Natural killer cell (primary cell): Measurements from ENCODE around the gene KIAA0753. TPM values are rescaled to one million over a fixed set of nuclear protein-coding genes. Genes with fewer than 3 reads are reported as not detected.

Experiments
- ATAC-seq, 3 donors: fragments of 150-1000 bp in 2 of 3; fragments of 200-7000 bp in 1 of 3; cut with Tn5 transposase; 1 replicate in 1 of 3; 2 replicates in 2 of 3; pipeline ENCODE4 v1.10.0; 2021; ENCODE audit warnings: mild to moderate bottlenecking in 2 of 3, moderate library complexity in 2 of 3
- DNase-seq, 2 donors: peaks; one replicate each; pipeline versions ENCODE4 v3.0.0 to v3.0.0-alpha.2; 2013 to 2021; ENCODE audit warnings: mixed read lengths in 1 of 2
- H3K27ac ChIP-seq: one replicate; pipeline ENCODE4 v1.5.1; 2013; ENCODE audit warnings: mild to moderate bottlenecking, low read length
- H3K27me3 ChIP-seq: one replicate; pipeline ENCODE4 v1.6.1; 2013; ENCODE audit warnings: low read length; ENCODE audit not compliant: control insufficient read depth, insufficient read depth
- H3K36me3 ChIP-seq: one replicate; pipeline ENCODE4 v1.6.1; 2013; ENCODE audit warnings: low read length; ENCODE audit not compliant: control insufficient read depth, insufficient read depth
- H3K4me1 ChIP-seq: one replicate; pipeline ENCODE4 v1.6.1; 2013; ENCODE audit warnings: low read length; ENCODE audit not compliant: control insufficient read depth, insufficient read depth
- H3K4me3 ChIP-seq: one replicate; pipeline ENCODE4 v1.5.1; 2013; ENCODE audit warnings: low read length
- H3K9me3 ChIP-seq: one replicate; pipeline ENCODE4 v1.6.1; 2013; ENCODE audit warnings: low read length; ENCODE audit not compliant: control insufficient read depth, insufficient read depth
- H3K27ac Mint-ChIP-seq, 2 donors: one replicate each; pipeline ENCODE4 v1.8.0; 2022; ENCODE audit warnings: mild to moderate bottlenecking in 2 of 2, mixed read lengths in 2 of 2, moderate library complexity in 1 of 2
- H3K27me3 Mint-ChIP-seq, 2 donors: one replicate each; pipeline ENCODE4 v1.8.0; 2022; ENCODE audit warnings: low read depth in 2 of 2, mixed read lengths in 2 of 2
- H3K36me3 Mint-ChIP-seq: one replicate; pipeline ENCODE4 v1.8.0; 2022; ENCODE audit warnings: mixed read lengths
- H3K4me1 Mint-ChIP-seq, 2 donors: one replicate each; pipeline ENCODE4 v1.8.0; 2022; ENCODE audit warnings: mixed read lengths in 2 of 2
- H3K4me3 Mint-ChIP-seq: one replicate; pipeline ENCODE4 v1.8.0; 2022; ENCODE audit warnings: mild to moderate bottlenecking, moderate library complexity, mixed read lengths
- H3K9me3 Mint-ChIP-seq, 2 donors: one replicate each; pipeline ENCODE4 v1.8.0; 2022; ENCODE audit warnings: mixed read lengths in 2 of 2
- CTCF ChIP-seq: fragments of 200-600 bp; IDR thresholded peaks from one replicate; pipeline ENCODE4 v1.8.0; 2022; ENCODE audit warnings: antibody characterized with exemption
- WGBS: methylation state at CpG from one replicate; pipeline ENCODE4 v1.1.7; 2013; ENCODE audit warnings: missing lambda C conversion rate; ENCODE audit not compliant: insufficient coverage; 5-methylcytosine and 5-hydroxymethylcytosine counted together
- intact Hi-C: fragments of 100-400 bp; cut with micrococcal nuclease; formaldehyde crosslinking; loops from one replicate; pipeline ENCODE4 v1.14.2; 2022
- total RNA-seq, 4 donors: library from RNA; stranded (reverse); fragments of 120-200 nt in 1 of 4; gene quantifications; one replicate each; pipeline versions ENCODE4 v1.2.3 to v1.2.4, GENCODE V29; 2013 to 2022

The KIAA0753 gene
- total RNA-seq, 3 donors from 2014 or later (not counting 1 experiment from before 2014, with no cell fraction given) = 13.4 to 17.2 (median 15.4) TPM

- no peak for TF ChIP-seq CTCF
- no peaks in the 10 kb centered on the region for H3K36me3 Mint-ChIP-seq
- no peak overlapping the region for H3K27ac Mint-ChIP-seq
- no peak for DNase-seq
- no peaks in the 10 kb centered on the region for H3K9me3 ChIP-seq
- ATAC-seq = no peak
- H3K27me3 ChIP-seq = no peaks in the 10 kb centered on the region
- peaks cover 0 to 6% of the 10 kb centered on the region in 2 donors for H3K27me3 Mint-ChIP-seq
- intact Hi-C loops = no loop called here
- WGBS = 96% methylated on average over 18 of the region's 18 CpGs
- H3K4me3 Mint-ChIP-seq = no peak overlapping the region
- no peaks in the 10 kb centered on the region for H3K9me3 Mint-ChIP-seq
- H3K4me1 Mint-ChIP-seq = peaks cover 16 to 23% of the 10 kb centered on the region in 2 donors
- H3K27ac ChIP-seq = no peak overlapping the region
- H3K4me3 ChIP-seq = no peak overlapping the region
- no peaks in the 10 kb centered on the region for H3K36me3 ChIP-seq
- H3K4me1 ChIP-seq = peaks cover 13% of the 10 kb centered on the region
Measured at GRCh38 chr17:6570731-6571451, 69.6 kb downstream of the KIAA0753 start.

- Mint-ChIP-seq H3K27me3 (peaks cover 0 to 8% of the 10 kb centered on the region in 2 donors), H3K4me1 (peaks cover 5 to 11% of the 10 kb centered on the region in 2 donors), H3K4me3 (no peak overlapping the region), H3K27ac (no peak overlapping the region), H3K9me3 (no peaks in the 10 kb centered on the region), H3K36me3 (no peaks in the 10 kb centered on the region)
- ATAC-seq (no peak), DNase-seq (no peak)
- Histone ChIP-seq H3K4me1 (peaks cover under 1% of the 10 kb centered on the region), H3K4me3 (no peak overlapping the region), H3K36me3 (no peaks in the 10 kb centered on the region), H3K27ac (no peak overlapping the region), H3K9me3 (no peaks in the 10 kb centered on the region), H3K27me3 (no peaks in the 10 kb centered on the region)
- 76% methylated on average over 10 of the region's 10 CpGs for WGBS
- no peak for TF ChIP-seq CTCF
- intact Hi-C loops = no loop called here
Measured at GRCh38 chr17:6569370-6570285, 70.9 kb downstream of the KIAA0753 start.

DNA sequence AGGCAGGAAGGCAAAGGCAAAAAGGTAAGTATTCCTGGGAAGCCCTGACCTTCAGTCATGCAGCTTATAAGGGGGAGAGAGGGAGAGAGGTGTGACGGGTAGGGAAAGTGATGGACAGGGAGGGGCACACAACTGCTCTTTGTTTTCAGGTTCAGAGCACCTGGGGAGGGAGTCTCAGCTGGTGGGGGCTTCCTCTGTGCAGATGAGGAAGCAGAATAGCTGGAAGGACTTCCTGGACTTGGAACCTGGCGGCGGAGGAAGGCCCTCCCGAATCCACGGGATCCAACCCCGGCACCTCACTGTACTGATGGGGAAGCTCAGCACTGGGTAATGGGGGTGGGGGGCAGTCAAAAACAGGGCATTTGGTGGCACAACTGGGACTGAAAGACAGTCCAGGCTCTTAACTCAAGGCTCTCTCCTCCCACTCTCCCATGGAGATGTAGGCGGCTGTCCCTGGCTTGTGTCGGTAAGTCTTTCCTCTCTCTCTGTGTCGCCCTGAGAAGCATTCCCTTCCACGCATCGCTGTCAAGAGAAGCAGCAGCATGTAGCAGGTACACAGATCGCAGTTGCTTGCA is 72.2 kb downstream of the KIAA0753 start:
- Mint-ChIP-seq H3K27ac (no peak overlapping the region), H3K4me1 (peaks cover 5 to 9% of the 10 kb centered on the region in 2 donors), H3K36me3 (no peaks in the 10 kb centered on the region), H3K9me3 (no peaks in the 10 kb centered on the region), H3K27me3 (peaks cover 0 to 9% of the 10 kb centered on the region in 2 donors), H3K4me3 (no peak overlapping the region)
- no peak overlapping the region for H3K4me3 ChIP-seq
- no peaks in the 10 kb centered on the region for H3K27me3 ChIP-seq
- TF ChIP-seq CTCF = no peak
- no peaks in the 10 kb centered on the region for H3K9me3 ChIP-seq
- H3K36me3 ChIP-seq = no peaks in the 10 kb centered on the region
- WGBS = 92% methylated on average over 12 of the region's 12 CpGs
- intact Hi-C loops = no loop called here
- DNase-seq (no peak), ATAC-seq (no peak)
- H3K27ac ChIP-seq = no peak overlapping the region
- H3K4me1 ChIP-seq = no peaks in the 10 kb centered on the region
